Astrocyte (in vitro differentiated cells and primary cell): ENCODE results near the gene ATP10B.

ENCODE experiments used
- CTCF ChIP-seq: IDR thresholded peaks from 2 replicates; pipeline ENCODE4 v1.5.1; 2011; ENCODE audit warnings: low read depth, mild to moderate bottlenecking, inconsistent platforms, low read length, moderate library complexity; ENCODE audit not compliant: insufficient read depth
- EZH2 ChIP-seq: IDR thresholded peaks from 2 replicates; pipeline ENCODE4 v1.6.1; 2012; ENCODE audit warnings: mild to moderate bottlenecking, low read length, inconsistent platforms; ENCODE audit not compliant: insufficient read depth

GRCh38 chr5:160770718-160771117, 81.3 kb downstream of the ATP10B start:
- TF ChIP-seq CTCF (no peak), EZH2 (no peak)
